WTC11 (cell line): ENCODE results near the gene LRP3. TPM values are rescaled to one million over a fixed set of nuclear protein-coding genes. Genes with fewer than 3 reads are reported as not detected.

Experiments
- ATAC-seq: fragments of 200-7000 bp; cut with Tn5 transposase; 2 replicates; pipeline ENCODE4 v1.10.0; 2021; ENCODE audit warnings: mild to moderate bottlenecking, moderate library complexity
- CTCF ChIA-PET: fragments of 300-600 bp; sonication (Branson Sonifier 250); formaldehyde crosslinking; loops from one replicate; lab custom pipeline; 2021; ENCODE audit warnings: antibody characterized with exemption; lab: Charles Lee
- POLR2A ChIA-PET: fragments of 350-600 bp; sonication (Branson Sonifier 250); formaldehyde crosslinking; loops from one replicate; lab custom pipeline; 2021; ENCODE audit warnings: antibody characterized with exemption; lab: Charles Lee
- DNase-seq: peaks from one replicate; pipeline ENCODE4 v3.0.0; 2021; ENCODE audit warnings: low spot score
- H3K27ac Mint-ChIP-seq: 2 replicates; pipeline ENCODE4 v1.8.0; 2021; ENCODE audit warnings: mixed read lengths
- H3K27me3 Mint-ChIP-seq: 2 replicates; pipeline ENCODE4 v1.8.0; 2021; ENCODE audit warnings: low read depth, mild to moderate bottlenecking, moderate library complexity, mixed read lengths
- H3K36me3 Mint-ChIP-seq: 2 replicates; pipeline ENCODE4 v1.8.0; 2021; ENCODE audit warnings: mixed read lengths
- H3K4me1 Mint-ChIP-seq: 2 replicates; pipeline ENCODE4 v1.8.0; 2022; ENCODE audit warnings: mixed read lengths
- H3K4me3 Mint-ChIP-seq: 2 replicates; pipeline ENCODE4 v1.8.0; 2021; ENCODE audit warnings: mild to moderate bottlenecking, moderate library complexity, mixed read lengths
- H3K9me3 Mint-ChIP-seq: 2 replicates; pipeline ENCODE4 v1.8.0; 2021; ENCODE audit warnings: mixed read lengths
- ESRRA ChIP-seq: sonication (generic); formaldehyde crosslinking; IDR thresholded peaks from 2 replicates; pipeline ENCODE4 v1.8.1; 2022; ENCODE audit warnings: mild to moderate bottlenecking, missing genetic modification reagents, borderline replicate concordance
- ETV6 ChIP-seq: sonication (generic); formaldehyde crosslinking; IDR thresholded peaks from 2 replicates; pipeline ENCODE4 v1.8.1; 2022; ENCODE audit warnings: mild to moderate bottlenecking, missing genetic modification reagents
- GTF2I ChIP-seq: fragments of 250-450 bp; sonication (Bioruptor Pico); conservative IDR thresholded peaks from 2 replicates; pipeline ENCODE4 v1.4.0; 2021; ENCODE audit warnings: mild to moderate bottlenecking
- HMGA2 ChIP-seq: fragments of 250-450 bp; sonication (Bioruptor Pico); IDR thresholded peaks from 2 replicates; pipeline ENCODE4 v1.4.0; 2021; ENCODE audit warnings: mild to moderate bottlenecking, moderate library complexity
- IRF2 ChIP-seq: sonication (generic); formaldehyde crosslinking; IDR thresholded peaks from 2 replicates; pipeline ENCODE4 v1.8.0; 2022; ENCODE audit warnings: low read depth, missing genetic modification reagents, borderline replicate concordance
- SOX15 ChIP-seq: fragments of 250-450 bp; sonication (Bioruptor Pico); IDR thresholded peaks from 2 replicates; pipeline ENCODE4 v1.9.0; 2021; ENCODE audit warnings: mild to moderate bottlenecking
- USF1 ChIP-seq: sonication (generic); formaldehyde crosslinking; IDR thresholded peaks from 2 replicates; pipeline ENCODE4 v1.8.0; 2022; ENCODE audit warnings: mild to moderate bottlenecking, missing genetic modification reagents
- ZMAT4 ChIP-seq: fragments of 250-450 bp; sonication (Bioruptor Pico); IDR thresholded peaks from 2 replicates; pipeline ENCODE4 v1.9.0; 2021; ENCODE audit warnings: mild to moderate bottlenecking
- ZNF317 ChIP-seq: sonication (generic); formaldehyde crosslinking; IDR thresholded peaks from 2 replicates; pipeline ENCODE4 v1.8.1; 2023; ENCODE audit warnings: low read depth, mild to moderate bottlenecking, moderate library complexity, missing genetic modification reagents, borderline replicate concordance
- ZNF396 ChIP-seq: fragments of 250-450 bp; sonication (Bioruptor Pico); IDR thresholded peaks from 2 replicates; pipeline ENCODE4 v1.8.0; 2021; ENCODE audit warnings: mild to moderate bottlenecking, moderate library complexity, borderline replicate concordance
- ZNF416 ChIP-seq: fragments of 250-450 bp; sonication (Bioruptor Pico); IDR thresholded peaks from 2 replicates; pipeline ENCODE4 v1.9.0; 2021; ENCODE audit warnings: mild to moderate bottlenecking, inconsistent platforms
- total RNA-seq: library from RNA; stranded (reverse); gene quantifications from 3 replicates; pipeline ENCODE4 v1.2.3, GENCODE V29; 2021
- TF ChIP-seq, protein P1 (sequence below): sonication (generic); formaldehyde crosslinking; IDR thresholded peaks from 2 replicates; pipeline ENCODE4 v1.8.1; 2023; ENCODE audit warnings: mild to moderate bottlenecking, missing genetic modification reagents
- TF ChIP-seq, protein P2 (sequence below): sonication (generic); formaldehyde crosslinking; IDR thresholded peaks from 2 replicates; pipeline ENCODE4 v1.8.1; 2023; ENCODE audit warnings: mild to moderate bottlenecking, missing genetic modification reagents, moderate library complexity
- TF ChIP-seq, protein P3 (sequence below): sonication (generic); formaldehyde crosslinking; IDR thresholded peaks from 2 replicates; pipeline ENCODE4 v1.8.0; 2022; ENCODE audit warnings: mild to moderate bottlenecking, missing genetic modification reagents
- TF ChIP-seq, protein P4 (sequence below): sonication (generic); formaldehyde crosslinking; IDR thresholded peaks from 2 replicates; pipeline ENCODE4 v1.8.1; 2023; ENCODE audit warnings: mild to moderate bottlenecking, missing genetic modification reagents, moderate library complexity
- TF ChIP-seq, protein P5 (sequence below): sonication (generic); formaldehyde crosslinking; IDR thresholded peaks from 2 replicates; pipeline ENCODE4 v1.8.0; 2023; ENCODE audit warnings: mild to moderate bottlenecking, missing genetic modification reagents
- TF ChIP-seq, protein P6 (sequence below): sonication (generic); formaldehyde crosslinking; IDR thresholded peaks from 2 replicates; pipeline ENCODE4 v1.8.1; 2023; ENCODE audit warnings: mild to moderate bottlenecking, moderate library complexity, missing genetic modification reagents

Gene LRP3
- total RNA-seq, 1 experiment from 2014 or later, result 47.0 TPM

DNA sequence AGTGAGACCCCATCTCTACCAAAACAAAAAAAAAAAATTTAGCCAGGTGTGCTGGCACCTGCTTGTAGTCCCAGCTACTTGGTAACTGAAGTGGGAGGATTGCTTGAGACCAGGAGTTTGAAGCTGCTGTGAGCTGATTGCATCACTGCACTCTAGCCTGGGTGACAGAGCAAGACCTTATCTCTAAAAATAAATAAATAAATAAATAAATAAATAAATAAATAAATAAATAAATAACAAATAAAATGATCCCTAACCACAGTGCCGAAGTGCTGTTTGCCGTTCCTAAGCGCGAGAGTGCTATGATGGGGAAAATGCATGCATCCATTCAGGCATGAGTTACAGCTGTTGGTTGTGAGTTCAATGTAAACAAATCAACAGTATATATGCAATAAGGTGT lies 35.0 kb upstream of the LRP3 start (continued):
- no peak for TF ChIP-seq ZMAT4 (CRISPR knock-in tag)
- TF ChIP-seq, protein P1, sequence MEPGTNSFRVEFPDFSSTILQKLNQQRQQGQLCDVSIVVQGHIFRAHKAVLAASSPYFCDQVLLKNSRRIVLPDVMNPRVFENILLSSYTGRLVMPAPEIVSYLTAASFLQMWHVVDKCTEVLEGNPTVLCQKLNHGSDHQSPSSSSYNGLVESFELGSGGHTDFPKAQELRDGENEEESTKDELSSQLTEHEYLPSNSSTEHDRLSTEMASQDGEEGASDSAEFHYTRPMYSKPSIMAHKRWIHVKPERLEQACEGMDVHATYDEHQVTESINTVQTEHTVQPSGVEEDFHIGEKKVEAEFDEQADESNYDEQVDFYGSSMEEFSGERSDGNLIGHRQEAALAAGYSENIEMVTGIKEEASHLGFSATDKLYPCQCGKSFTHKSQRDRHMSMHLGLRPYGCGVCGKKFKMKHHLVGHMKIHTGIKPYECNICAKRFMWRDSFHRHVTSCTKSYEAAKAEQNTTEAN (CRISPR knock-in tag), result no peak
- no peak for TF ChIP-seq GTF2I (CRISPR knock-in tag)
- no peak for TF ChIP-seq ETV6 (CRISPR knock-in tag)
- TF ChIP-seq, protein P2, sequence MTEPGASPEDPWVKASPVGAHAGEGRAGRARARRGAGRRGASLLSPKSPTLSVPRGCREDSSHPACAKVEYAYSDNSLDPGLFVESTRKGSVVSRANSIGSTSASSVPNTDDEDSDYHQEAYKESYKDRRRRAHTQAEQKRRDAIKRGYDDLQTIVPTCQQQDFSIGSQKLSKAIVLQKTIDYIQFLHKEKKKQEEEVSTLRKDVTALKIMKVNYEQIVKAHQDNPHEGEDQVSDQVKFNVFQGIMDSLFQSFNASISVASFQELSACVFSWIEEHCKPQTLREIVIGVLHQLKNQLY, result no peak
- TF ChIP-seq, protein P3, sequence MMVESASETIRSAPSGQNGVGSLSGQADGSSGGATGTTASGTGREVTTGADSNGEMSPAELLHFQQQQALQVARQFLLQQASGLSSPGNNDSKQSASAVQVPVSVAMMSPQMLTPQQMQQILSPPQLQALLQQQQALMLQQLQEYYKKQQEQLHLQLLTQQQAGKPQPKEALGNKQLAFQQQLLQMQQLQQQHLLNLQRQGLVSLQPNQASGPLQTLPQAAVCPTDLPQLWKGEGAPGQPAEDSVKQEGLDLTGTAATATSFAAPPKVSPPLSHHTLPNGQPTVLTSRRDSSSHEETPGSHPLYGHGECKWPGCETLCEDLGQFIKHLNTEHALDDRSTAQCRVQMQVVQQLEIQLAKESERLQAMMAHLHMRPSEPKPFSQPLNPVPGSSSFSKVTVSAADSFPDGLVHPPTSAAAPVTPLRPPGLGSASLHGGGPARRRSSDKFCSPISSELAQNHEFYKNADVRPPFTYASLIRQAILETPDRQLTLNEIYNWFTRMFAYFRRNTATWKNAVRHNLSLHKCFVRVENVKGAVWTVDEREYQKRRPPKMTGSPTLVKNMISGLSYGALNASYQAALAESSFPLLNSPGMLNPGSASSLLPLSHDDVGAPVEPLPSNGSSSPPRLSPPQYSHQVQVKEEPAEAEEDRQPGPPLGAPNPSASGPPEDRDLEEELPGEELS (CRISPR knock-in tag), result no peak
- no peak for TF ChIP-seq ZNF416 (CRISPR knock-in tag)
- no peak for TF ChIP-seq ZNF317 (CRISPR knock-in tag)
- no peak for TF ChIP-seq IRF2
- TF ChIP-seq, protein P4, sequence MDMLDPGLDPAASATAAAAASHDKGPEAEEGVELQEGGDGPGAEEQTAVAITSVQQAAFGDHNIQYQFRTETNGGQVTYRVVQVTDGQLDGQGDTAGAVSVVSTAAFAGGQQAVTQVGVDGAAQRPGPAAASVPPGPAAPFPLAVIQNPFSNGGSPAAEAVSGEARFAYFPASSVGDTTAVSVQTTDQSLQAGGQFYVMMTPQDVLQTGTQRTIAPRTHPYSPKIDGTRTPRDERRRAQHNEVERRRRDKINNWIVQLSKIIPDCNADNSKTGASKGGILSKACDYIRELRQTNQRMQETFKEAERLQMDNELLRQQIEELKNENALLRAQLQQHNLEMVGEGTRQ (CRISPR knock-in tag), result no peak
- TF ChIP-seq HMGA2 (CRISPR knock-in tag), result no peak

DNA sequence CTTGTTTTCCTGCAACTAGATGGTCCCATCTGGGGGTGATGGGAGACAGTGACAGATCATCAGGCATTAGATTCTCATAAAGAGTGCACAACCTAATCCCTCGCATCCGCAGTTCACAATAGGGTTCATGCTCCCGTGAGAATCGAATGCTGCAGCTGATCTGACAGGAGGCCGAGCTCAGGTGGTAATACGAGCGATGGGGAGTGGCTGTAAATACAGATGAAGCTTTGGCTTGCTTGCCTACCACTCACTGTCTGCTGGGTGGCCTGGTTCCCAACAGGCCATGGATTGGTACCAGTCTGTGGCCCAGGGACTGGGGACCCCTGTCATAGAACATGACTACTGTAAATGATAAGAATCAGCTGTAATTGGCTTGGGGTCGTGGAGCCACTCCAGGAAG lies 34.2 kb upstream of the LRP3 start:
- H3K4me1 Mint-ChIP-seq, result no peaks in the 10 kb centered on the region
- no peak for TF ChIP-seq ESRRA (CRISPR knock-in tag)
- no peak for TF ChIP-seq USF1 (CRISPR knock-in tag)
- TF ChIP-seq, protein P5, sequence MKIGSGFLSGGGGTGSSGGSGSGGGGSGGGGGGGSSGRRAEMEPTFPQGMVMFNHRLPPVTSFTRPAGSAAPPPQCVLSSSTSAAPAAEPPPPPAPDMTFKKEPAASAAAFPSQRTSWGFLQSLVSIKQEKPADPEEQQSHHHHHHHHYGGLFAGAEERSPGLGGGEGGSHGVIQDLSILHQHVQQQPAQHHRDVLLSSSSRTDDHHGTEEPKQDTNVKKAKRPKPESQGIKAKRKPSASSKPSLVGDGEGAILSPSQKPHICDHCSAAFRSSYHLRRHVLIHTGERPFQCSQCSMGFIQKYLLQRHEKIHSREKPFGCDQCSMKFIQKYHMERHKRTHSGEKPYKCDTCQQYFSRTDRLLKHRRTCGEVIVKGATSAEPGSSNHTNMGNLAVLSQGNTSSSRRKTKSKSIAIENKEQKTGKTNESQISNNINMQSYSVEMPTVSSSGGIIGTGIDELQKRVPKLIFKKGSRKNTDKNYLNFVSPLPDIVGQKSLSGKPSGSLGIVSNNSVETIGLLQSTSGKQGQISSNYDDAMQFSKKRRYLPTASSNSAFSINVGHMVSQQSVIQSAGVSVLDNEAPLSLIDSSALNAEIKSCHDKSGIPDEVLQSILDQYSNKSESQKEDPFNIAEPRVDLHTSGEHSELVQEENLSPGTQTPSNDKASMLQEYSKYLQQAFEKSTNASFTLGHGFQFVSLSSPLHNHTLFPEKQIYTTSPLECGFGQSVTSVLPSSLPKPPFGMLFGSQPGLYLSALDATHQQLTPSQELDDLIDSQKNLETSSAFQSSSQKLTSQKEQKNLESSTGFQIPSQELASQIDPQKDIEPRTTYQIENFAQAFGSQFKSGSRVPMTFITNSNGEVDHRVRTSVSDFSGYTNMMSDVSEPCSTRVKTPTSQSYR, result no peak
- TF ChIP-seq SOX15 (CRISPR knock-in tag), result no peak
- TF ChIP-seq, protein P6, sequence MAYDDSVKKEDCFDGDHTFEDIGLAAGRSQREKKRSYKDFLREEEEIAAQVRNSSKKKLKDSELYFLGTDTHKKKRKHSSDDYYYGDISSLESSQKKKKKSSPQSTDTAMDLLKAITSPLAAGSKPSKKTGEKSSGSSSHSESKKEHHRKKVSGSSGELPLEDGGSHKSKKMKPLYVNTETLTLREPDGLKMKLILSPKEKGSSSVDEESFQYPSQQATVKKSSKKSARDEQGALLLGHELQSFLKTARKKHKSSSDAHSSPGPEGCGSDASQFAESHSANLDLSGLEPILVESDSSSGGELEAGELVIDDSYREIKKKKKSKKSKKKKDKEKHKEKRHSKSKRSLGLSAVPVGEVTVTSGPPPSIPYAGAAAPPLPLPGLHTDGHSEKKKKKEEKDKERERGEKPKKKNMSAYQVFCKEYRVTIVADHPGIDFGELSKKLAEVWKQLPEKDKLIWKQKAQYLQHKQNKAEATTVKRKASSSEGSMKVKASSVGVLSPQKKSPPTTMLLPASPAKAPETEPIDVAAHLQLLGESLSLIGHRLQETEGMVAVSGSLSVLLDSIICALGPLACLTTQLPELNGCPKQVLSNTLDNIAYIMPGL (CRISPR knock-in tag), result no peak
- TF ChIP-seq ZNF396 (CRISPR knock-in tag), result no peak
- ATAC-seq (no peak), DNase-seq (no peak)
- no peak overlapping the region for H3K4me3 Mint-ChIP-seq
- ChIA-PET CTCF (no interaction called here), POLR2A (no interaction called here)
- H3K27ac Mint-ChIP-seq, result no peak overlapping the region
- H3K36me3 Mint-ChIP-seq, result peaks cover 5% of the 10 kb centered on the region
- H3K27me3 Mint-ChIP-seq, result no peaks in the 10 kb centered on the region
- peaks cover 18% of the 10 kb centered on the region for H3K9me3 Mint-ChIP-seq
